GM21367 (cell line): Measurements from ENCODE around the gene MID2.
"Not testable (repeated sequence)": the region's sequence is repeated elsewhere in the genome, so short reads cannot be mapped to it uniquely, and the experiment has no call there.

ENCODE experiments used
- ATAC-seq: cut with Tn5 transposase; IDR thresholded peaks from one replicate; pipeline ENCODE4 v1.9.1; 2021; ENCODE audit not compliant: unreplicated experiment

Gene MID2

DNA sequence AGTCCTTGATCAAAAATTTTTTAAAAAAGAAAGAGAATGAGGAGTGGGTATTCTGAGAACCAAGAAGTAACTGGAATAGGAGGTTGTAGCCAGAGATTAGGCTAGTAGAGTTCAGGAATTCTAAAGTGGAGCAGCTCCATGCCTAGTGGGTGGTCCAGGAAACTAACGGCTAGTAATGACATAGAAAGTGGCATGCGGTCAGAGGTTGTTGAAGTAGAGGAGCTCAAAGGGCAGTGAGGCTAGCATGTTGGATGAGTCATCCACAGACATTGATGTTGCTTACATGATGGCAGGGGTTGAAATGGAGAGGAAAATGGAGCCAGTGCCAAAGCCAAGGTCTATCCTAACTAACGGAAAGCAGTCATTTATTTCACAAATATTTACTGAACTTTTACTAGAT, 114.4 kb downstream of the MID2 start:
- no peak for ATAC-seq

GRCh38 chrX:107955337-107955736, 129.7 kb downstream of the MID2 start:
- not testable (repeated sequence) for ATAC-seq

DNA sequence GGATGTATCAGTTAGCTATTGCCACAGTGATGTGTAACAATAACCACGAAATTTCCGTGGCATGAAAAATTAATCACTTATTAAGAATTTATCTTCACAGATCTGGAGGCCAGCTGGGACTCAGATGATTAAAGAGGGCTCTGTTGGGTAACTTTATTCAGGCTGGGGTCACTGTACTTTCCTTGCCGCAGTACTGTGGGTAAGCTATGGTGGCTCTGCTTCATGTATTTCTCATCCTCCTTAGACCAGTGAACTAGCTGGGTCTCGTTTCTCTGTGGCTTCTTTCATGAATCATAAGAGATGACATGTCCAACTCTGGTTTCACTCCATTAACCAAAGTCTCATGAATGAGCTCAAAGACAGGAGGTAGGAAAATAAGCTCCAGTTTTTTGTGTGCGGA, 143.0 kb downstream of the MID2 start:
- ATAC-seq: no peak

DNA sequence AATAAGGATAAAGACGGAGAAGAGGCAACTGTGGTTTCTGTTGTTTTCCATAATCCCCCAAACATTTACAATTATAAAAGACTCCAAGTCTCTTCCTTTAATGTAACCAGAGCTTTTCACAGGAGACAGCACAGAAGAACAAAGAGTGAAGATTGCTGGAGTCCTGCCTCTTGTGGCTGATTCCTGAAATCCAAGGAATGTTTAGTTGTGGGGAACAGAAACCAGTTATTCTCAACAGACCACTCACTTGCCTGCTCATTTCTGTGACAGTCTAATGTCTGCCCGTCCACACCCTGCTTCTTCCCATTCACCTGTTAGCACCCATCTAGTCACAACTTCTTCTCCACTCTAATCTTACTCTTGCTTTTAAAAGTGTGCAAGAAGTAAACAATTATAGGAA, 144.4 kb downstream of the MID2 start:
- ATAC-seq: no peak

DNA sequence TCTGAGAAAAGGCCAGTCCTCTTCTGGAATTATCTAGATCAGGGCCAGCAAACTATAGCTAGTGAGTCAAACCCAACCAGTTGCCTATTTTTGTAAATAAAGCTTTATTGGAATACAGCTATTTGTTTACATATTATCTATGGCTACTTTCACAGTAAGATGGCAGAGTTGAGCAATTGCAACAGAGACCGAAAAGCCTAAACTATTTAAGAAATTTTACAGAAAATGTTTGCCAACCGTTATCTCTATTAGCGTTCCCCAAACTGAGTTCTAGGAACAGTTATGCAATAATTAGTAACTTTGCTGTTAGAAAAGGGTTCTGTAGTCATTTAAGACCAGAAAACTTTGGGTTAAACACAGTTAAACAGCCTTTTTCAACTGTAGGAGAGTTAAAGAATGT, 146.0 kb downstream of the MID2 start:
- ATAC-seq: no peak
